Activated CD8-positive, alpha-beta T cell treated with anti-CD3 and anti-CD28 coated beads for 36 hours (primary cell): ENCODE measurements around the gene SEMA4D. TPM values are rescaled to one million over a fixed set of nuclear protein-coding genes. Genes with fewer than 3 reads are reported as not detected.

Experiments used
- ATAC-seq: fragments of 200-7000 bp; cut with Tn5 transposase; one replicate; pipeline ENCODE4 v1.10.0; 2021; ENCODE audit warnings: mild to moderate bottlenecking, moderate library complexity
- CTCF ChIA-PET: fragments of 350-600 bp; sonication (Branson Sonifier 250); formaldehyde crosslinking; loops from one replicate; lab custom pipeline; 2021; ENCODE audit warnings: antibody characterized with exemption; lab: Charles Lee
- POLR2A ChIA-PET: fragments of 350-600 bp; sonication (Branson Sonifier 250); formaldehyde crosslinking; loops from one replicate; lab custom pipeline; 2021; ENCODE audit warnings: antibody characterized with exemption; lab: Charles Lee
- DNase-seq: peaks from one replicate; pipeline ENCODE4 v3.0.0-alpha.2; 2020
- H3K27ac Mint-ChIP-seq: one replicate; pipeline ENCODE4 v1.8.0; 2021; ENCODE audit warnings: mild to moderate bottlenecking, mixed read lengths
- H3K27me3 Mint-ChIP-seq: one replicate; pipeline ENCODE4 v1.8.0; 2021; ENCODE audit warnings: mixed read lengths
- H3K36me3 Mint-ChIP-seq: one replicate; pipeline ENCODE4 v1.8.0; 2021; ENCODE audit warnings: low read depth, mixed read lengths
- H3K4me1 Mint-ChIP-seq: one replicate; pipeline ENCODE4 v1.8.0; 2021; ENCODE audit warnings: low read depth, mixed read lengths
- H3K4me3 Mint-ChIP-seq: one replicate; pipeline ENCODE4 v1.8.0; 2021; ENCODE audit warnings: mild to moderate bottlenecking, moderate library complexity, mixed read lengths
- H3K9me3 Mint-ChIP-seq: one replicate; pipeline ENCODE4 v1.8.0; 2021; ENCODE audit warnings: mixed read lengths
- CTCF ChIP-seq: fragments of 200-600 bp; IDR thresholded peaks from one replicate; pipeline ENCODE4 v1.8.0; 2022; ENCODE audit warnings: antibody characterized with exemption, mild to moderate bottlenecking
- intact Hi-C: fragments of 100-400 bp; cut with micrococcal nuclease; formaldehyde crosslinking; loops from one replicate; pipeline ENCODE4 v1.10.0; 2022
- total RNA-seq, 2 experiments: library from RNA; stranded (reverse); gene quantifications; one replicate each; pipeline ENCODE4 v1.2.3, GENCODE V29; 2021

SEMA4D gene
- total RNA-seq, 2 experiments from 2014 or later = 290 to 317 TPM

- Mint-ChIP-seq H3K9me3 (no peaks in the 10 kb centered on the region), H3K4me1 (peaks cover 41% of the 10 kb centered on the region), H3K27me3 (no peaks in the 10 kb centered on the region), H3K4me3 (no peak overlapping the region), H3K27ac (peak overlapping the region; percentile 71), H3K36me3 (peaks cover 86% of the 10 kb centered on the region)
- CTCF ChIA-PET = interaction anchor here (0.8 to 2.5 kb wide), 4 partner anchors 10 to 175 kb away, joined by 3 to 10 read pairs (median 5); no protein-coding TSS in a partner anchor
- DNase-seq = no peak
- POLR2A ChIA-PET = interaction anchor here (0.6 to 1.5 kb wide), 3 partner anchors 10 to 88 kb away, joined by 3 read pairs; no protein-coding TSS in a partner anchor
- ATAC-seq = no peak
- TF ChIP-seq CTCF = no peak
- intact Hi-C loops = no loop called here
Measured at GRCh38 chr9:89400403-89401116, 97.4 kb downstream of the SEMA4D start.

DNA sequence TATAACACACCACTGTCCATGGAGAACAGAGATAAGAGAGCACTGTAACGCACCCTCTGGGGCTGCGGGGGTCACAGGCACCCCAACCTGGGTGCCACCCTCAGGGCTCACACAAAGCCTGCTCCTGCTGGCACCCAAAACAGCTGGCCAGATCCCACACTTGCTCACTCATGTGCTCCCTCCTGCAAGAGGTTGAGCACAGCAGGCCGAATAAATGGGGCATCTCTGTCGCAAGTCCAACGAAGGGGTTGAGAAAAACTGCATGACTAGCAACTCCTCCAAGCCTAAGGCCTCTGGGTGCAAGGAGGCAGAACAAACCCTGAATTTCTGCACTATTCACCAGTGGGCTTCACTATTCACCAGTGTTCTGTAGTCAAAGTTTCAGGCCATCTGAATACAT lies 99.3 kb downstream of the SEMA4D start:
- intact Hi-C loops = no loop called here
- no peaks in the 10 kb centered on the region for H3K9me3 Mint-ChIP-seq
- H3K36me3 Mint-ChIP-seq = peaks cover 85% of the 10 kb centered on the region
- H3K27ac Mint-ChIP-seq = peak overlapping the region; percentile 52
- ATAC-seq (no peak), DNase-seq (no peak)
- ChIA-PET CTCF (interaction anchor here (1.0 kb wide), 1 partner anchor 150 kb away, joined by 4 read pairs; no protein-coding TSS in a partner anchor), POLR2A (interaction anchor here (0.7 to 1.1 kb wide), 5 partner anchors 10 to 137 kb away, joined by 3 to 4 read pairs (median 3); no protein-coding TSS in a partner anchor)
- no peaks in the 10 kb centered on the region for H3K27me3 Mint-ChIP-seq
- peaks cover 27% of the 10 kb centered on the region for H3K4me1 Mint-ChIP-seq
- no peak overlapping the region for H3K4me3 Mint-ChIP-seq
- TF ChIP-seq CTCF = no peak

GRCh38 chr9:89397471-89397870 lies 100.4 kb downstream of the SEMA4D start:
- H3K4me3 Mint-ChIP-seq = no peak overlapping the region
- H3K4me1 Mint-ChIP-seq = peaks cover 22% of the 10 kb centered on the region
- no peak for TF ChIP-seq CTCF
- H3K27me3 Mint-ChIP-seq = no peaks in the 10 kb centered on the region
- intact Hi-C loops = no loop called here
- peak overlapping the region; percentile 66 for H3K27ac Mint-ChIP-seq
- ATAC-seq = no peak
- H3K9me3 Mint-ChIP-seq = no peaks in the 10 kb centered on the region
- H3K36me3 Mint-ChIP-seq = peaks cover 87% of the 10 kb centered on the region
- DNase-seq = no peak
- ChIA-PET CTCF (no interaction called here), POLR2A (interaction anchor here (1.1 to 1.9 kb wide), 2 partner anchors 8 to 15 kb away, joined by 3 to 4 read pairs; no protein-coding TSS in a partner anchor)

GRCh38 chr9:89395931-89396710 lies 101.8 kb downstream of the SEMA4D start:
- POLR2A ChIA-PET = interaction anchor here (1.1 to 1.9 kb wide), 2 partner anchors 9 to 14 kb away, joined by 3 to 4 read pairs; no protein-coding TSS in a partner anchor
- DNase-seq (no peak), ATAC-seq (no peak)
- intact Hi-C loops = no loop called here
- H3K9me3 Mint-ChIP-seq = no peaks in the 10 kb centered on the region
- peak overlapping the region; percentile 46 for H3K27ac Mint-ChIP-seq
- no peak for TF ChIP-seq CTCF
- H3K27me3 Mint-ChIP-seq = no peaks in the 10 kb centered on the region
- CTCF ChIA-PET = no interaction called here
- peaks cover 85% of the 10 kb centered on the region for H3K36me3 Mint-ChIP-seq
- H3K4me3 Mint-ChIP-seq = no peak overlapping the region
- peaks cover 14% of the 10 kb centered on the region for H3K4me1 Mint-ChIP-seq
